Brain microvascular endothelial cell (primary cell): Measurements from ENCODE around the gene MRPS31.
A peak's percentile ranks its signal among the peaks of the same experiment; 100 is the strongest.

Experiments used
- DNase-seq: peaks from one replicate; pipeline ENCODE4 v3.0.0-alpha.2; 2020
- H3K27ac ChIP-seq: fragments of 250-450 bp; sonication (Bioruptor Pico); 2 replicates; pipeline ENCODE4 v1.5.1; 2020; ENCODE audit warnings: mild to moderate bottlenecking, moderate library complexity
- H3K27me3 ChIP-seq: fragments of 250-450 bp; sonication (Bioruptor Pico); replicated peaks from 2 replicates; pipeline ENCODE4 v1.5.1; 2020; ENCODE audit warnings: mild to moderate bottlenecking
- H3K36me3 ChIP-seq: fragments of 250-450 bp; sonication (Bioruptor Pico); replicated peaks from 2 replicates; pipeline ENCODE4 v1.5.1; 2020; ENCODE audit warnings: mild to moderate bottlenecking
- H3K4me3 ChIP-seq: 2 replicates; pipeline ENCODE4 v1.5.1; 2011; ENCODE audit warnings: low read depth, mild to moderate bottlenecking, control low read depth, low read length, moderate library complexity
- in situ Hi-C: cut with HindIII; loops from 2 replicates; pipeline ENCODE4 v1.10.0; 2017; ENCODE audit warnings: low sequenced_read_pairs, low pct_ligation_motif_present
- TF ChIP-seq, protein P1 (sequence below): IDR thresholded peaks from 2 replicates; pipeline ENCODE4 v1.5.1; 2011; ENCODE audit warnings: low read depth, mild to moderate bottlenecking, moderate library complexity, low read length, control low read depth, inconsistent platforms; ENCODE audit errors: missing control alignments

Gene MRPS31

DNA sequence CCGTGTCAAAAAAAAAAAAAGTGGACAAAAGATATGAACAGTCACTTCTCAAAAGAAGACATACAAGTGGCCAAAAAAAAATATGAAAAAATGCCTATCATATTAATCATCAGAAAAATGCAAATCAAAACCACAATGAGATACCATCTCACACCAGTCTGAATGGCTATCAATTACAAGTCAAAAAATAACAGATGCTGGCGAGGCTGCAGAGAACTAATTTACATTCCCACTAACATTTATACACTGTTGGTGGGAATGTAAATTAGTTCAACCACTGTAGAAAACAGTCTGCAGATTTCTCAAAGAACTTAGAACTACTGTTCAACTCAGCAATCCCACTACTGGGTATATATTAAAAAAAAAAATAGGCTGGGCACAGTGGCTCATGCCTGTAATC is 78.0 kb downstream of the MRPS31 start:
- H3K36me3 ChIP-seq, result no peaks in the 10 kb centered on the region
- H3K27ac ChIP-seq, result no peak overlapping the region
- in situ Hi-C loops, result no loop called here
- peak; percentile 19 for DNase-seq
- H3K27me3 ChIP-seq, result no peaks in the 10 kb centered on the region
- TF ChIP-seq, protein P1, sequence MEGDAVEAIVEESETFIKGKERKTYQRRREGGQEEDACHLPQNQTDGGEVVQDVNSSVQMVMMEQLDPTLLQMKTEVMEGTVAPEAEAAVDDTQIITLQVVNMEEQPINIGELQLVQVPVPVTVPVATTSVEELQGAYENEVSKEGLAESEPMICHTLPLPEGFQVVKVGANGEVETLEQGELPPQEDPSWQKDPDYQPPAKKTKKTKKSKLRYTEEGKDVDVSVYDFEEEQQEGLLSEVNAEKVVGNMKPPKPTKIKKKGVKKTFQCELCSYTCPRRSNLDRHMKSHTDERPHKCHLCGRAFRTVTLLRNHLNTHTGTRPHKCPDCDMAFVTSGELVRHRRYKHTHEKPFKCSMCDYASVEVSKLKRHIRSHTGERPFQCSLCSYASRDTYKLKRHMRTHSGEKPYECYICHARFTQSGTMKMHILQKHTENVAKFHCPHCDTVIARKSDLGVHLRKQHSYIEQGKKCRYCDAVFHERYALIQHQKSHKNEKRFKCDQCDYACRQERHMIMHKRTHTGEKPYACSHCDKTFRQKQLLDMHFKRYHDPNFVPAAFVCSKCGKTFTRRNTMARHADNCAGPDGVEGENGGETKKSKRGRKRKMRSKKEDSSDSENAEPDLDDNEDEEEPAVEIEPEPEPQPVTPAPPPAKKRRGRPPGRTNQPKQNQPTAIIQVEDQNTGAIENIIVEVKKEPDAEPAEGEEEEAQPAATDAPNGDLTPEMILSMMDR, result no peak
- H3K4me3 ChIP-seq, result no peak overlapping the region

DNA sequence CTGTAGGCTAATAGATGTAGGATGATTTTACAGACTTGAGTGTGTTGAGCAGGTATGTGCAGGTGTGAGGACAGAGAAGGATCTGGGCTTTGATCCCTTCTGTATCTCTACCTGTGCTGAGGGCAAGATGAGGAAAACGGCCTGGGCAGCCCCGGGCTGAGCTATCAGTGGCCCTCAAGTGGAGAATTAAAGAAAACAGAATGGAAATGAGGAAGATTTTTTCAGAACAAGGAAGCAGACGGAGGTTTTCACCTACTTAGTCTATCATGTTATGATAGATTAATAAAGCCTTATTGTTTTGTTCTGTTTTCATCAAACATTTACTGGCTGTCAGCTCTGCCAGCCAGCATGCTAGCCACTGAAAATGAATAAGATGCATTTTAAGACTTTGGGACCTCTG is 82.2 kb downstream of the MRPS31 start:
- Histone ChIP-seq H3K4me3 (no peak overlapping the region), H3K27ac (no peak overlapping the region), H3K27me3 (no peaks in the 10 kb centered on the region), H3K36me3 (no peaks in the 10 kb centered on the region)
- TF ChIP-seq, protein P1, result no peak
- in situ Hi-C loops, result no loop called here
- no peak for DNase-seq

DNA sequence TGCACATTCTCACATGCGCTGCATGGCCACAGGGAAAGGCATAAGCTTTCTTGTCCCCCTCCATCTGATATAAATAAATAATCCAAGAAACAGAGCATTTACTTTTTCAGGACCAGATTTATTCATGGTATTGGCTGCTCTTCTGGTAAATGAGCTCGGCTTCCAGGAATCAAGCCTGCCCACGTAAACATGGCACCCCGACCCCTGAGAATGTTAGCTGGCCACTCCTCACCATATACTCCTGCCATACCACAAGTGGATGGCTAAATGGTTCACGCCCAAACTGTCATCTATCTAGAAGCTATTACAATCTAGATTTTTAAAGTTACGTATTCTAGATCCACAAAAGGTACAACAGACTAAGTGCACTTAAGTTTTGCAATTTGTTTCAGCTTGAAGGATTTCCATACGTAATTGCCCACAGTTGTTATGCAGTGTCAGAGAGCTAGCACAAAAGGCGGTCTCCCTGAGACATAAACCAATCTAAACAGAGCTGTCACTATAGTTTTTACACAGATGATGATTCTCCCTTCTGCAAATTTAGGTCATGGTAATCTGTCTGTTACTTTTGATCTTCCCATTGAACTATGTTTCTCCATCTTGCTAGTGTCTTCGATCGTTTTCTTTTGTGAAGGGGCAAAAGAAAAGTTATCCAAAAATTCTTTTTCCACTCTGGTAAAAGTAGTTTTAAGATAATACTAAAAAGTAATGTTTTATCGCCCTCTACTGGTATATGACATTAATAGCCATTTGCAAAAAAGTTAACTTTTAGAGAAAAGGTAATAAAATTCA is 88.3 kb downstream of the MRPS31 start:
- in situ Hi-C loops, result no loop called here
- TF ChIP-seq, protein P1, result no peak
- DNase-seq, result no peak
- no peak overlapping the region for H3K27ac ChIP-seq
- H3K4me3 ChIP-seq, result no peak overlapping the region
- no peaks in the 10 kb centered on the region for H3K27me3 ChIP-seq
- H3K36me3 ChIP-seq, result no peaks in the 10 kb centered on the region

DNA sequence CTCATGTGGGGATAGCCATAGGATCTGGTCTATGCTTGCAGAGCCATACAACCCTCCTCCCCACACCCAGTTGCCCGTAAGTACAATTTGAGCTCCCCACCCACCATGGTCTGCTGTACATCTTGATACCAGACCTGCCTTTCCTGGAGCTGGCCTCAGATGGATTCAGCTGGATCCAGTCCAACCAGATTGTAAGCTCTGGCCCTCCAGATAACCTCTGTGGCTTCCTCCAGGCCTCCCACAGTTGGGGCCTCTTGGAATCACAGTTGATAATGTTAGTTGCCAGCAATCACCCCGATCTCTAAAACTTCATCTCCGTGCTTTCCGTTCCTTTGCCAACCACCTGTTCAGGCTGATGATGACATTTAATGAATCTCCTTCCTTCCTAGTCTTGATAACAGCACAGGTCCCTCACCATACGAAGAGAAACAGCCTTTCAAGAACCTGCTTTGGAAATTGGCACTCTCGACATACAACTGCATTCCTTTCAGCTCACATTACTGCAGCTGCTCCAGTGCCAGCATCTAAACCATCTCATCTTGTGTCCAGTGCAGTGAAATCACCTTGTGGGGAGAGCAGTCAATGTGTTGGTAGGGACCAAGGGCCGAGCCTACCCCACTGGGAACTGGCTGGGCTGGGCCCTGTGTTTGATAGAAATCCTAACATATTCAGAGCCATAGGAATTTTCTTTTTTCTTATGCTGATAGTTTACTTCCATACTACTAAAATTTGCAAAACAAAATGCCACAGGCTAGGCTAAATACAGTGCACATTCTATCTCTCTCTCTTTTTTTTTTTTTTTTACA is 89.4 kb downstream of the MRPS31 start:
- Histone ChIP-seq H3K27me3 (no peaks in the 10 kb centered on the region), H3K36me3 (no peaks in the 10 kb centered on the region), H3K4me3 (no peak overlapping the region), H3K27ac (no peak overlapping the region)
- in situ Hi-C loops, result no loop called here
- DNase-seq, result no peak
- TF ChIP-seq, protein P1, result no peak

DNA sequence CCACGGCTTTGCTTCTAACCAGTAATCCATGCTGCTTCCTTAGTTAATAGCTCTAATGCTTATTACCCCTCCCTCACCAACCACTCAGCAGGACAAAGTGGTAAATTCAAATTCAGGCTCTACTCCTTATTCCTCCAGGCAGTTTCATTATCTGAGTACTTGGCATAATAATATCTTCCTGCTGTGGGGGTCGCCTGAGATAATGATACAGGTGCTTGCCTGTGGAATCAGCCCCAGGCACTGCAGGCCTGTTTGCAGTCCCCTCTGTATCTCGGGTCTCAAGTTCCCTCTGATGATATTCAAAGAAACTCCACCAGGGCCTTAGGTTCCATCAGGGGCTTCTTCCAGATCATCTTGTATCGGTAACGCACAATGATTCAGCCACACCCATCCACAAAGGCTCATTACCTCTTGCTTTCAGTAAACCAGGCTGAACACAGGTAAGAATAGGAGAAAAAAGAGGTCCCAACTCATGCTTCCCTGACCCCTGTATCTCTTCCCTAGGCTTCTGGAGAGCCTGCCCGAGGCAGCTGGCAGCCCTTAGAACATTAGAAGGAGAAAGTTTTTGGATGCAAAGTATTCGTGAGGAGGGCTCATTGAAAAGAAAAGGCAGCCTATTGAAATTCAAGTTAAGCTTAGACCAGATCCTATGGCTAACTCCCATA is 90.2 kb downstream of the MRPS31 start:
- H3K4me3 ChIP-seq, result no peak overlapping the region
- DNase-seq, result no peak
- in situ Hi-C loops, result no loop called here
- H3K36me3 ChIP-seq, result no peaks in the 10 kb centered on the region
- H3K27me3 ChIP-seq, result no peaks in the 10 kb centered on the region
- no peak overlapping the region for H3K27ac ChIP-seq
- TF ChIP-seq, protein P1, result no peak
